Activated gamma-delta T cell (primary cell): Measurements from ENCODE around the gene HSPA4.
"Not testable (repeated sequence)": the region's sequence is repeated elsewhere in the genome, so short reads cannot be mapped to it uniquely, and the experiment has no call there.

ENCODE experiments used
- DNase-seq: peaks from one replicate; lab custom pipeline; 2025; lab: John Stamatoyannopoulos, UW

HSPA4 gene

DNA sequence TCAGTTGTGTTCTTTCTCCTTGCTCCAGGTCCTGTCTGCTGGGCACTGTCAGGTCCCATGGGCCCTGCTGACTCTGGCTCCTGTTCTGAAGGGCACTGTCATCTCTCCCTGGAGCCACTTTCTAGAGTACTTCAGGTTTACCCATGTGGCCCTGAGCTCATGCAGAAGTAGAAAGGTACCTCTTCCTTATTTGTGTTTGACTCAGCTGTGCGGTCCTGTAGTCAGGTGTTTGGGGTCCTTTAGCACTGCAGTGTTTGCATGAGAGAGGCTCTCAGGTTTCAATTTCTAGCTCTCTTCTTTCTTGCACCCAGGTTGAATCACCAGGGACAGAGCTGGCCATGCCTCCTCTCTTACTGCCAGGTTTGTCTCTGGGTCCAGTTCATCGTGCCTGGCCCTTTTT lies 71.5 kb downstream of the HSPA4 start:
- DNase-seq, result no peak

DNA sequence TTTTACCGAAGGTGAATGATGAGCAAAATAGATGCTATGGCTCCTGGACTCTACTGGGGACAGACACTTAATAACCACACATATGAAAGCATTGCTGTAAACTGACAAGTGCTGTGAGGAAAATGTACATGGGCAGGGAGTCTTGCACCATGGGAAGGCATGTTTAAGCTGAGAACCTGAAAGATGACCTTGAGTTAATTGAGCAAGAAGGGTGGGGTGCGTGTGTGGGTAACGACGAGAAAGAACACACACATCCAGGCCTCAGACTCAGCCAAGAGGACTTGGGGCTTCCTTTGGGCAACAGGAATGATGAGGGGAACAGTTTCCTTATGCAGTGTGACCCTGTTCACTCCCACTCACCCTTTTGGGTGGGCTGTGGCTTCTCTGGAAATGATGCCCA lies 73.1 kb downstream of the HSPA4 start:
- DNase-seq, result no peak

DNA sequence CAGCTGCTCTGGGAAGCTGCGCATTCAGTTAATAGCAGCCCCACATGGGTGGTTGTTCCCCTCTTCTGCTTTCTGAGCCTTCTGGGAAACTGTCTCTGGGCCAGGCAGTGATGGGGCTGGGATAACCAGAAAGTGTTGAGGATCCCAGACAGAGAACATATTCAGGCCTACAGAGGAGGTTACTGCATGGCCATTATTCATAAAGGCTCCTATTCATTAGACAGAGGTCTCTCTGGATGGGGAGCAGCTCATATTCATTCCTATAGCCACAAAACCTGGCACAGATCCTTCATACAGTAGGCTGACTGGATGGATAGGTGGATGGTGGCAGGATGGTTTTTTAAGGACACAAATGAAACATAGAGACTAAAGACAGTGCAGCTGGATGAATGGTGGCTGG lies 76.3 kb downstream of the HSPA4 start:
- DNase-seq, result no peak

DNA sequence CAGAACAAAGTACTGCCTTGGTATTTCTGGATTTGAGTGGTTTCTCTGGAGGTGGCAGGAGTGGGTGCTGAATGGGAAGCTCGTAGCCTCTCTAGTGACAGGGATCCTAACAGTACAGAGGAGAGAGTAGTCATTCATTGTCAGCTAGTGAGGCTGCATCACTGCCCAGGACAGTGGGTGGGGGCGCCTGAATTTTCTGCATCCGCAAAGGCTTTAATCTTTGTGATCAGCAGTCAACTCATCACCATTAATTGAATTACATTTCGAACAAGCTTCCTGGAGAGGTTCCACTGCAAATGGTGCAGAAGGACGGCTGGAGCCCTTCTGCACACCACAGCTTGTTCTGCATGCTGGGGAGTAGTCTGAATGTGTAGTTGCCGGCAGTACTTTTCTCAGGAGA lies 77.5 kb downstream of the HSPA4 start:
- no peak for DNase-seq

DNA sequence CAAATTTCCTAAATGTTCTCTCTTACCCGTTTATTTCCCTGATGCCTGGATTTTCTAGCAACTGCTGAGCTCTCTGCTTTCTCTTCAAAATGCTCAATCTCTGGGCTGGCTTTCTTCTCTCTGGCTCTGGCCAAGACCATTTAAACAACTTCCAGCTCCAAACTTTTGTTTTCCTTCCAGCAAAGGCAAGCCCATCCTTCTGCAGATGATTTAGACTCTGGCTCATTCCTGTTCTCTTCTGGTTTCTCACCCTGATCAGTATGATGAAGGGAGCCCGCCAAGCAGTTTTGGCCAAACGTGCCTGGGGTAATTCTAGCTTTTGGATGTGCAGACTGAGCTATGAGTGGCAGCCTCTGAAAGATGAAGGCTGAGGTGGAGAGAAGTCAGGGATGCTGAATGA lies 78.1 kb downstream of the HSPA4 start:
- no peak for DNase-seq

DNA sequence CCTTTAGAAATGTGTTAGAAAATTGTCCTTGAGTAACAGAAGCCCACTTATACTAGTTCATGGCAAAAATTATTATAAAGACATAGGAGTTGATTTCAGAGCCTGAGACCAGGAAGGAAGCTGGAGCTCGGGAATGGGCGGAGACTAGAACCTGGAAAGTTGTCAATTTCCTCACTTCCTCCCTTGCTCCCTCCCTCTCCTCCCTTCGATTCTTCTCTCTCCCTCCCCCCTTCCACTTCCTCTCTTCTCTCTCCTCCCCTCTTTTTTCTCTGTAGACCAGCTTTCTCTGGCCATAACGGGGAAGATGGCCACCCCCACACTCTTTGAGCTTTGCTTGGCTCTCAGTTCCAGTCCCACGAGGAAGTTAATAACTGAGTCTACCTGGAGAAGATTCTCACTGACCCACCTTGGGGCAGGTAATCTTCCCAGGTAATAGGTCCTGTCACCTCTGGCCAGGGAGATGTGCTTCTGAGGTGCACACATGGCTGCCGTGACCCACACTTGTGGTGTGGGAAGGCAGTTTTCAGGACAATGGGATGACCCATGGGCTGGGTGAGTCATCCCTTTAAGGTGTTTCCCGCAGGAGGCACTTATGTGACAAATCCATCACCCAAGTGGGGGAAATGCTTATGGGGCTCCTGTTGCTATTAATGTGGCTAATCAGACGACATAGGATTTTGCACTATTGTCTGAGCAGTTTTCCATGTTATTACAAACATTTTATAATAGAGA lies 78.7 kb downstream of the HSPA4 start:
- no peak for DNase-seq

DNA sequence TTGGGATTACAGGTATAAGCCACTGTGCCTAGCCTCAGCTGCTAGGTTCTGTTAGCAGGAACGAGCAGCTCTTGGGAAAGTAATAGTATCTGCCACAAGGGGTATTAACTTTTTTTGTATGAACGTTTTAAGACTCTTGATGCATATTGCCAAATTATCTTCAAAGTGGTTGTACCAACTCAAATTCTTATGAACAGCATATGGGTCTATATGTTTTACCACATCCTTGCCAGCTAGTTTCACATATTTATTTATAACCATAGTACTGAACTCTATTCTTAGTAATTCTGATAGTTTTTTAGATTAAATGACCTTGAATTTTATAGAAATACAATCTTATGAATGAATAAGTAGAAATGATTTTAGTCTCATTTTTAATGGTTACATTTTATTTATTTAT lies 80.9 kb downstream of the HSPA4 start:
- DNase-seq, result no peak

DNA sequence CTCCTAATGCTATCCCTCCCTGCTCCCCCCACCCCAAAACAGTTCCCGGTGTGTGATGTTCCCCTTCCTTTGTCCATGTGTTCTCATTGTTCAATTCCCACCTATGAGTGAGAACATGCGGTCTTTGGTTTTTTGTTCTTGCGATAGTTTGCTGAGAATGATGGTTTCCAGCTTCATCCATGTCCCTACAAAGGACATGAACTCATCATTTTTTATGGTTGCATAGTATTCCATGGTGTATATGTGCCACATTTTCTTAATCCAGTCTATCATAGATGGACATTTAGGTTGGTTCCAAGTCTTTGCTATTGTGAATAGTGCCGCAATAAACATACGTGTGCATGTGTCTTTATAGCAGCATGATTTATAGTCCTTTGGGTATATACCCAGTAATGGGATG lies 81.4 kb downstream of the HSPA4 start:
- not testable (repeated sequence) for DNase-seq

DNA sequence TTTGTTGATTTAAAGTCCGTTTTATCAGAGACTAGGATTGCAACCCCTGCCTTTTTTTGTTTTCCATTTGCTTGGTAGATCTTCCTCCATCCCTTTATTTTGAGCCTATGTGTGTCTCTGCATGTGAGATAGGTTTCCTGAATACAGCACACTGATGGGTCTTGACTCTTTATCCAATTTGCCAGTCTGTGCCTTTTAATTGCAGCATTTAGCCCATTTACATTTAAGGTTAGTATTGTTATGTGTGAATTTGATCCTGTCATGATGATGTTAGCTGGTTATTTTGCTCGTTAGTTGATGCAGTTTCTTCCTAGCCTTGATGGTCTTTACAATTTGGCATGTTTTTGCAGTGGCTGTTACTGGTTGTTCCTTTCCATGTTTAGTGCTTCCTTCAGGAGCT lies 85.1 kb downstream of the HSPA4 start:
- not testable (repeated sequence) for DNase-seq

DNA sequence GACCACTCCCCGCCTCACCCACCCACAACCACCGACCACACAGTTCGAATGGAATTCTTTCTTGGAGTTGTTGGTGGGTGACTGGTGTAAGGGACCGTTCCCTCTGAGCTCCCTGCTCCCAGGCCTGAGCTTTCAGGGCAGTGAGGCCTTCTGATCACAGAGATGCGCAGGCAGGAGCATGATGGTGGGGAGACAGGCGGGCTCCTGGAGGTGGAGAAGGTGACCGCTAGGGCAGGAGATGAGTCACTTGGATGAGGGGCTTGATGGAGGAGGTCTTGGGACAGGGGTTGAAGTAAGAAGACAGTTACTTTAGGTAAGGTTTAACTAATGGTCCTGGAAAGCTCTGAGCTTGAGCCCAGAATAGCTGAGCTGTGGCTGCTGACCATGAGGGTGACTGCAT lies 88.5 kb downstream of the HSPA4 start:
- DNase-seq, result no peak

DNA sequence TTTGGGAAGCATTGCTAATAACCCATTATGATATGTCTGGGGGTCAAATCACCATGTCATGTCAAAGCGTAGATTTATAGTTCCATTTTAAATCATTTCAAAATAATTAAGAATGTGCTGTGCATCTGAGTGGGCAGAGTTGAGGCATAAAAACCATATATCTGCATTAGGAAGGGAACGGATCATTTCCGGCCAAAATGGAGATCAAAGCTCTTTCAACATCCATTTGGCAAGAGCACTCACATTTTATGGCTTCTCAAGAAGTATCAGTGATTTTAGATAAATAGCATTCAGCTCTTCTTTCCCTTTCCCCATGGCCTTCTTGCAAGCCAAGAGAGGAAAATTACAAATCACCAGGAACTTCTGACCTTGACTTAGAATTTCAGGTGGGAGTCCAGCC lies 89.9 kb downstream of the HSPA4 start:
- DNase-seq, result no peak

DNA sequence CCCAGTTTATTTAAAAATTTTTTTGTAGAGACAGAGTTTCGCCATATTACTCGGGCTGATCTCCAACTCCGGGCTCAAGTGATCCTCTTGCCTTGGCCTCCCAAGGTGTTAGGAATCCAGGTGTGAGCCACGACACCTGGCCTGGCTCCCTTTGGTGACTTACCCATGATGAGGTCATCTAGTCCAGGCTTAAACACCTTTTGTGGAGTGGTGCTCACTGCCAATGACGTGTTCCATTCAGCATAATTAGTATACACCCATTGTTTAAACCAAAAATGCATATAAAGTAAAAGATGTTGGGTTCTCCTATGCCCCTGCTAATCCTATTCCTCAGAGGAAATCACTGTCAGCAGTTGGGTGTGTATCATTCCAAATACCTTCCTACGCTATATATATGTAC lies 91.0 kb downstream of the HSPA4 start:
- no peak for DNase-seq

DNA sequence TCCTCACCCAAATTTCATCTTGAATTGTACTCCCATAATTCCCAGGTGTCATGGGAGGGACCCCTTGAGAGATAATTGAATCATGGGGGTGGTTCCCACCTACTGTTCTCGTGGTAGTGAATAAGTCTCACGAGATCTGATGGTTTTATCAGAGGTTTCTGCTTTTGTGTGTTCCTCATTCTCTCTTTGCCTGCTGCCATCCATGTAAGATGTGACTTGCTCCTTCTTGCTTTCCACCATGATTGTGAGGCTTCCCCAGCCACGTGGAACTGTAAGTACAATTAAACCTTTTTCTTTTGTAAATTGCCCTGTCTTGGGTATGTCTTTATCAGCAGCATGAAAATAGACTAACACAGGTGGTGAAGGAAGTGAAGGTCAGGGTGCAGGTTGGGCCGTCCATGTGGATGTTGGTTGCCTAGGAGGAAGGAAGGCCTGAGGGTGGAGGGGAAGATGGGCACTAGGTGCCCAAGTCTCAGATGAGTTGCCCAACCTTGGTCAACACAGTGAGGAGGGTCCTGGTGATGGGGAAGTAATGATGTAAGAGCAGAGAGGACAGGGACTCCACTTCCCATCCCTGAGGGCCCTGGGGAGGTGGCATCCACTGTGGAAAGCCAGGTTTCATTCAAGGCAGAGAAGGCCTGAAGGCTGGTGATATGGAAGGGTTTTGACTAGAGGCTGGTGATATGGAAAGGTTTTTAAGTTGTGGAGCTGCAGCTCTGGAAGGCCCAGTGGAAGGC lies 92.6 kb downstream of the HSPA4 start:
- no peak for DNase-seq

DNA sequence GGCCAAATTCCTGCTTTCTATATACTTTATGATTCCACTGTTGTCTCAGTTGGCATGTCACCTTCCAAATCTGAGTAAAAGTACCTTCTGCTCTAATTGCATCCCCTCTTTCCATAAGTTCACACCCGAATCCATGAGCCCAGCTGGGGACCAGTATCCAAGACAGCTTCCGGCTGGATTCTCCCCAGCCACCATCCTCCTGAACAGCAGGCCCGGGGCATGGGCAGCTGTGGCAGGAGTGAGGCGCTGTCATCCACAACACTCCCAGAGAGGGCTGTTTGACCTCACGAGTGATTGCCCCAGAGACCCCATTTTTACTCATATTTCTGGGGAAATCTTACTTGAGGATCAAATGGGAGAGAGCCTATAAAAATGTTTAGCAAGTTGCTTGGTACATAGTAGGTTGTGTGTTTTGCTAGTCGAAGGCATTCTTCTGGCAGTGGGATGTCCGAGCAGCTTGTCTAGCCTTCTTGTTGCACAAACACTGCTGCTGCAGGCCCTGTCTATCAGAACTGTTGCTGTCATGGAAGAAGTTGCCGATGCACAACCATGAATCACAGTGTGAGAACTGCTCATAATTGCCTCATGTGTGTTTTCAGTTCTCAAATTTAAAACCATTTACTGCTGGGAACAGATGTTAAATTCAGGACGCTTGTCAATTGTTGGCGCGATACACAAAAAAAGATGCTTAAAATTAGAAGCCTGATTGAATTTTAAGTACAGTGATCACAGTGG lies 93.8 kb downstream of the HSPA4 start:
- DNase-seq, result no peak

DNA sequence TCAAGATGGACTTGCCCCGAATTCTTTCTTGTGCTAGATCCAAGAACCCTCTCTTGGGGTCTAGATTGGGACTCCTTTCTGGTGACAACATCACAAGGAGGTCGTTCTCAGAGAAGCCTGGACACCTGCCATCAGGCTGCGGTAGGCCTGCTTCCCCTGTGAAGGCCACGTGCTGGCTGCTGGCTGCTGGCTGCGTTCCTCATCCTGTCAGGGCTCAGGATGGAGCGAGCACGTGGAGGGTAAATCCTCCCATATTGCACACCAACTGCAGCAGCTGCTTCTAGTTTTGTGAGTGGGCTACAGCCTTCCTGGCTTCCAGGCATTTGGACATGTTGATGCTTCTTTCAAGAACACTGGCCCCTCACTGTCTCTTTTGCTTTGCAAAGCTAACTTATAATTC lies 95.6 kb downstream of the HSPA4 start:
- DNase-seq, result no peak

DNA sequence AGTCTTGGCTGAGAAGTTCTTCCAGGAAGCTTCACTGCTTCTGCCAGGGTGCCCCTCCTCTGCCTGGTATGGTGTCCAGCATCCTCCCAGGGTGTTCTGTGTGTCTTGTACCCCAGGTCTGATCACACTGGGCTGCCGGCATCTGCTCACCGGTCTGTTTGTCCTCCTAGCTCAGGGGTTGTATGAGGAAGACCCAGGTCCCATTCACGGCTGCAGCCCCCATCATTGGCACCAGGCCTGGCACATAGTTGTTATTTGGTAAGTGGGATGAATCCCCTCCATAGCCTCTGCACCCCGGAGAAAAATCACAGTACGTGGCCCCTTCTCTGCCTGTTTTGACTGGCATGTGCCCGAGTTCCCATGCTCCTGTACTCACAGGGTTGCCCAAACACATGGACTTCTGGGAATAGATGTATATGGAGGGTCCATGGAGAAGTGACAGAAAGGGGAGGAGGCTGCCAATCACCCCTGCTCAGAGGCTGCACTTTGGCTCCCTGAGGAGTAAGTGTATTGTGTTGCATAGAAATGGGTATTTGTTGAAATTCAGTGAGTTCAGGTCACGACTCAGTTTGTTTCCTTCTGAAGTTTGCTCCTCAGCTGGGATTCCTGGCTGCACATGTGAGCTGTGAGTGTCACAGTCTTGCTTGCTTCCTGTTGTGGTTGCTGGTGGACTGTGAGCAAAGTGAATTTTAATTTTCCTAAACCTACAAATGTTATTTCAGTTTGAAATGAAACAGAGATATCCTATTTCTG lies 96.2 kb downstream of the HSPA4 start:
- no peak for DNase-seq

DNA sequence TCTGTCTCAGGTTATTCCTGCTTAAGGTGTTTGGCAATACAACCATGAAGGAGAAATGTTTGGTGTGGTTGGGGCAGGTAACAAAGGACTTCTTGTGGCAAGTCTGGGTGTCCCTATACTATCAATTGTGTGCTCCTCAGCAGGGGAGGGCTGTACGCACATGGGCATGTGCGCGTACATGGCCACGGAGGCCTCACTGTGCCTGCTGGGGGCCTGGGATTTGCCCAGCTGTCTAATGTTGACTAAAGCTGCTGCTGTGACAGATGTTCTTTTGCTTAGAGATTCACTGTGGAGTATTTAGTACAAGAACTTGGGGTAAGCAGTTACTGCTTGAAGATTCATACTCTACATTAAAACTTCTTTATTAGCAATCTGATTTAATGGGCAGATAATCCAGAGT lies 97.5 kb downstream of the HSPA4 start:
- no peak for DNase-seq

DNA sequence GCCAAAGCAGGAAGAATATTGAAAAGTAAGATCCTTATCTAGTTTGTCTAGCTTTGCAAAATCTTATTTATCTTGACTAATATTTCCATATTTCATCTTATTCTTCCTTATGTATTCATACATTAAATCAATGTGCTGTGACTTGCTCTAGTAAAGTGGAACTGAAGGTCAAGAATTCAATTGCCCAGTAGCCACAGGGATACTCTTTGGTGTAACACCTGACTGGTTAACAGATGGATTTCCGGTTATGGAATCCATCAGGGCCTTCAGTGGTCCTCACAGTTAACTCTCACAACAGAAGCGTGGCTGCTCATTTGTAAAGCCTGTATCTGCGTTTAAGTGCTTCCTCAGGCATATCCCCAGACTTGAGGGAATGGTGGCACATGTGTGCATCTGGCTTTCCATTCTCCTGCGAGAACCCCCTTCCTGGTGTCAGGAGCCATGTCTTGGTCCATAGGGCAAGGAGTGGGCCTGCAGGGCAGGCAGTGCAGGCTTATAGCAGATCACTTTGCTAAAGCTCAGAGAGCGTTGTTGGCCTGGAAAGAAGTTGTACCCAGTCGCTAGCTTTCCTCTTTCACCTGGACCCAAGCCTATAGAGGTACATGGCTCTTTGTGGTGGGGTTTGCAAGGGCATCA lies 99.2 kb downstream of the HSPA4 start:
- DNase-seq, result no peak

DNA sequence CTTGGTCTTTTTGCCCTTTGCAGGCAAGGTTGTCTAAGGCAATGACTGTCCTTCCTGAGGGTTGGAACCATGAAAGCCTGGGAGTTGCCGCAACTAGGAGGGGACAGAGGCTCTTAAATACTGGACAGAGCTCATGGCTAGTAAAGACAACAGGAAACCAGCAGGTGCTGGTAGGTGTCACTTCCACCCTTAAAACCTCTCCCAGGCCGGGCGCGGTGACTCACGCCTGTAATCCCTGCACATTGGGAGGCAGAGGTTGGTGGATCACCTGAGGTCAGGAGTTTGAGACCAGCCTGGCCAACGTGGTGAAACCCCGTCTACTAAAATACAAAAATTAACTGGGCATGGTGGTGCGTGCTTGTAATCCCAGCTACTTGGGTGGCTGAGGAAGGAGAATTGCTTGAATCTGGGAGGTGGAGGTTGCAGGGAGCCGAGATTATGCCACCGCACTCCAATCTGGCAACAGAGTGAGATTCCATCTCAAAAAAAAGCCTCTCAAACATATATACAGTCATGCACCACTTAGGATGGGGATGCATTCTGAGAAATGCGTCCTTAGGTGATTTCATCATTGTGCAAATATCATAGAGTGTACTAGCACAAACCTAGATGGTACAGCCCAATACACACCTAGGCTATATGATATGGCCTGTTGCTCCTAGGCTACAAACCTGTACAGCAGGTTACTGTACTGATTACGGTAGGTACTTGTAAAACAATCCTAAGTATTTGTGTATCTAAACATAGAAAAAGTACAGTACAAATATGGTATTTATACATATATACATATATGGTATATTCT lies 102.7 kb downstream of the HSPA4 start:
- DNase-seq, result no peak

DNA sequence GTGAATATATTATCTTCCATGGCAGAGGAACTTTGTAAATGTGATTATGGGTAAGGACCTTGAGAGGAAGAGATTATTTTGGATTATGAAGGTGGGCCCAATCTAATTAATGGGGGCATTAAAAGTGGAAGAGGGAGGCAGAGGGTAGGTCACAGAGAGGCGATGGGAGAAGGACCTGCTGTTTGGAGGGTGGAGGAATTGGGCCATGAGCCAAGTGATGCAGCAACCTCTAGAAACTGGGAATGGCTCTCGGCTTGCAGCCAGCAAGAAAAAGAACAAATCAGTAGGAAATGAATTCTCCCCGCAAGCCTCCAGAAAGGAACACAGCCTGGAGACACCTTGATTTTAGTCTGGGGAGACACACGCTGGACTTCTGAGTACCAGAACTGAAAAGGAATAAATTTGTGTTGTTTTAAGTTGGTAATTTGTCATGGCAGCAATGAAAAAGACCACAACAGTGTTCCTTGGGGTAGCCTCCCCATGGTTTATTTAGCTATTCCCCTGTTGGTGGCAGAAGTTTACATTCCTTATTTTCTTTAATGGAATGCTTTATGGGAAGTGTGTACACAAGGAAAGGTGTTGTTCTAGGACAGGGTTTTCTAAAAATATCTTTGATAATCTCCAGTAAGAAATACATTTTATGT lies 103.6 kb downstream of the HSPA4 start:
- no peak for DNase-seq
